HEK293 (cell line): ENCODE results near the gene PTGR1.

Experiments used
- ZNF837 ChIP-seq: fragments of 450-650 bp; formaldehyde crosslinking; IDR thresholded peaks from 2 replicates; pipeline ENCODE4 v1.5.1; 2016; ENCODE audit warnings: missing biosample characterization, missing genetic modification characterization
- TF ChIP-seq, protein P1 (sequence below): fragments of 450-650 bp; formaldehyde crosslinking; IDR thresholded peaks from 2 replicates; pipeline ENCODE4 v1.5.1; 2016; ENCODE audit warnings: missing biosample characterization, missing genetic modification characterization, low read depth

DNA sequence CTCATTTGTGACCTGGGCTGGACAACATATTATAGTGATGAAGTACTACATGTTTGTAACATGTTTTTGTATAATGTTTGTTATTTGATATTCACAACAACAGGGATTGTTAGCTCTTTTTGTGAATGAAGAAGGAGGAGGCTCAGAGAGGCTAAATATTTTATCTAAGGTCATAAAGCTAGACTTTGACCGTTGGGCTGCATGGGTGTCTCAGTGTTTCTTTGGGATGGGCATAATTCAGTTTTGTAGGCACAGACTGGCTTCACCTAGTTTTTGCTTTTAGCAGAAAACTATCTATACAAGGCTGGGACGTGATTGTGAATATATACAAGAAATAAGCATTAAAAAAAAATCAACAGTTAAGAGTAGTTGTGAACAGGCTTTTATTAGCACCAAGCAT, 47.0 kb upstream of the PTGR1 start:
- TF ChIP-seq, protein P1, sequence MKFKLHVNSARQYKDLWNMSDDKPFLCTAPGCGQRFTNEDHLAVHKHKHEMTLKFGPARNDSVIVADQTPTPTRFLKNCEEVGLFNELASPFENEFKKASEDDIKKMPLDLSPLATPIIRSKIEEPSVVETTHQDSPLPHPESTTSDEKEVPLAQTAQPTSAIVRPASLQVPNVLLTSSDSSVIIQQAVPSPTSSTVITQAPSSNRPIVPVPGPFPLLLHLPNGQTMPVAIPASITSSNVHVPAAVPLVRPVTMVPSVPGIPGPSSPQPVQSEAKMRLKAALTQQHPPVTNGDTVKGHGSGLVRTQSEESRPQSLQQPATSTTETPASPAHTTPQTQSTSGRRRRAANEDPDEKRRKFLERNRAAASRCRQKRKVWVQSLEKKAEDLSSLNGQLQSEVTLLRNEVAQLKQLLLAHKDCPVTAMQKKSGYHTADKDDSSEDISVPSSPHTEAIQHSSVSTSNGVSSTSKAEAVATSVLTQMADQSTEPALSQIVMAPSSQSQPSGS (tag by site-specific recombination), result no peak
- TF ChIP-seq ZNF837 (tag by site-specific recombination), result no peak
